ENCODE data around the gene OSBPL9. TPM values are rescaled to one million over a fixed set of nuclear protein-coding genes. Genes with fewer than 3 reads are reported as not detected.
"Not testable (repeated sequence)": the region's sequence is repeated elsewhere in the genome, so short reads cannot be mapped to it uniquely, and the experiment has no call there.

The OSBPL9 gene
- total RNA-seq, 2 experiments from 2014 or later, result 35.6 to 36.5 TPM

DNA sequence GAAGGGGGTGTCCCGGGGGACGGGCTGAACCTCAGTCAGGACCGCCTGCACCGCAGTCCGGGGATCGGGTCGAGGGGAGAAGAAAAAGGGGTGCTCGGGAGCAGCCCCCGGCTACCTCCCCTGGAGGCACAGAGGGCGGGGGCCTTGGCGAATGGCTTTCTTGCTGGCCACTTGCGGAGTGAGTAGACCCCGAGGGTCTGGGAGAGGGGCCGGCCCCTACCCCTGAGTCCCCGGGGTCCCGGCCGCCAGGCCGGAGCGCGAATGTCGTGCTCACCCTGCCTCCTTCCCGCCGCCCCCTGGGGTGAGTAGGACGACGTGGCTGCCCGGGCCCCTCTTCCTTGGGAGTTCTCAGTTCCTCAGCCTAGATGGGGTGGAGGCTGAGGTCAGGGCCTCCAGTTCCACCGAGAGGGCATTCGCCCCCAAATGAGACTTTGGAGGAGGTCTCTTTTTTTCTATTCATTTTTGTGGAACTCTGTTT, 113.0 kb downstream of the OSBPL9 start:
- Mint-ChIP-seq H3K36me3 (ENCODE audit: low read depth) (no peaks in the 10 kb centered on the region), H3K27ac (peak overlapping the region; percentile 87), H3K4me3 (peak overlapping the region; percentile 95), H3K9me3 (no peaks in the 10 kb centered on the region), H3K4me1 (ENCODE audit: low read depth) (peaks cover 64% of the 10 kb centered on the region), H3K27me3 (no peaks in the 10 kb centered on the region)
- Histone ChIP-seq H3K9me3 (ENCODE audit: control insufficient read depth in 1 of 2, insufficient read depth in 1 of 2, low read length in 2 of 2) (no peaks in the 10 kb centered on the region), H3K4me1 (ENCODE audit: insufficient read depth, low read length) (peaks cover 25% of the 10 kb centered on the region), H3K27ac (ENCODE audit: low read depth in 1 of 2, low read length in 2 of 2) (peak overlapping the region; percentile 71 to 76), H3K4me3 (ENCODE audit: low read length) (peak overlapping the region; percentile 92), H3K36me3 (ENCODE audit: insufficient read depth, low read length) (no peaks in the 10 kb centered on the region), H3K27me3 (ENCODE audit: control insufficient read depth in 1 of 2, insufficient read depth in 2 of 2, low read length in 2 of 2) (no peaks in the 10 kb centered on the region)
- intact Hi-C loops (cut with DNase I, micrococcal nuclease), result loop anchor here in 1 of 2 experiments (2.0 to 5.0 kb wide), 3 partner anchors 113 to 1287 kb away; partner anchors contain the start of genes NRDC and OSBPL9
- ATAC-seq (ENCODE audit: poor library complexity) (peak; percentile 5), DNase-seq (peak in 1 of 14 experiments; percentile 21)
- TF ChIP-seq, protein P1, sequence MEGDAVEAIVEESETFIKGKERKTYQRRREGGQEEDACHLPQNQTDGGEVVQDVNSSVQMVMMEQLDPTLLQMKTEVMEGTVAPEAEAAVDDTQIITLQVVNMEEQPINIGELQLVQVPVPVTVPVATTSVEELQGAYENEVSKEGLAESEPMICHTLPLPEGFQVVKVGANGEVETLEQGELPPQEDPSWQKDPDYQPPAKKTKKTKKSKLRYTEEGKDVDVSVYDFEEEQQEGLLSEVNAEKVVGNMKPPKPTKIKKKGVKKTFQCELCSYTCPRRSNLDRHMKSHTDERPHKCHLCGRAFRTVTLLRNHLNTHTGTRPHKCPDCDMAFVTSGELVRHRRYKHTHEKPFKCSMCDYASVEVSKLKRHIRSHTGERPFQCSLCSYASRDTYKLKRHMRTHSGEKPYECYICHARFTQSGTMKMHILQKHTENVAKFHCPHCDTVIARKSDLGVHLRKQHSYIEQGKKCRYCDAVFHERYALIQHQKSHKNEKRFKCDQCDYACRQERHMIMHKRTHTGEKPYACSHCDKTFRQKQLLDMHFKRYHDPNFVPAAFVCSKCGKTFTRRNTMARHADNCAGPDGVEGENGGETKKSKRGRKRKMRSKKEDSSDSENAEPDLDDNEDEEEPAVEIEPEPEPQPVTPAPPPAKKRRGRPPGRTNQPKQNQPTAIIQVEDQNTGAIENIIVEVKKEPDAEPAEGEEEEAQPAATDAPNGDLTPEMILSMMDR (IDR thresholded peaks at IDR 0.05), result no peak
- CTCF ChIA-PET, result interaction anchor here (0.9 to 1.4 kb wide), 2 partner anchors 9 to 131 kb away, joined by 4 read pairs; no protein-coding TSS in a partner anchor
- POLR2A ChIA-PET, result interaction anchor here (0.8 to 1.9 kb wide), 7 partner anchors 11 to 326 kb away, joined by 3 to 6 read pairs (median 4); partner anchors contain the start of genes EPS15 and NRDC

DNA sequence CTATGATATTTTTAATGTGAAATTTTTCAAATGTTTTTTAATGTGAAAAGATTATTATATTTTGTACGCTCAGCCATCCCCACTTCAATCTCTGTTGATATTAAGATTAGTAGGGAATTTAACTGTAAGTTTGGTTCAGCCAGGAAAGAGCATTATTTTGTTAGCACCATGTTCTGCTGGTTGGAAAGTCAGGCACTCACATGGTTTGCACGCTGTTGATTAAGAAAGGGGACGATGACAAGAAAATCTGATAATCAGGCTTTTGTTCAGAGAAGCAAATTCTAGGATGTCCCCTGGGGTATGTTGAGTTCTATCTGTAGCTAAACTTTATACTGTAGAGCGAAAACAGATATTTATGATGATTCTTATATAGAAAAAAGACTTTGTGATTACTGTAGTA, 115.1 kb downstream of the OSBPL9 start:
- Histone ChIP-seq H3K9me3 (ENCODE audit: control insufficient read depth in 1 of 2, insufficient read depth in 1 of 2, low read length in 2 of 2) (no peaks in the 10 kb centered on the region), H3K27me3 (ENCODE audit: control insufficient read depth in 1 of 2, insufficient read depth in 2 of 2, low read length in 2 of 2) (no peaks in the 10 kb centered on the region), H3K4me1 (ENCODE audit: insufficient read depth, low read length) (peaks cover 32% of the 10 kb centered on the region), H3K36me3 (ENCODE audit: insufficient read depth, low read length) (no peaks in the 10 kb centered on the region), H3K27ac (ENCODE audit: low read depth in 1 of 2, low read length in 2 of 2) (no peak overlapping the region), H3K4me3 (ENCODE audit: low read length) (no peak overlapping the region)
- H3K36me3 Mint-ChIP-seq (ENCODE audit: low read depth), result no peaks in the 10 kb centered on the region
- peak overlapping the region; percentile 37 for H3K27ac Mint-ChIP-seq
- DNase-seq (no peak), ATAC-seq (ENCODE audit: poor library complexity) (no peak)
- intact Hi-C loops (cut with DNase I, micrococcal nuclease), result loop anchor here in 1 of 2 experiments (2.0 to 5.0 kb wide), 2 partner anchors 115 to 145 kb away; partner anchors contain the start of genes NRDC and OSBPL9
- CTCF ChIA-PET, result no interaction called here
- H3K9me3 Mint-ChIP-seq, result no peaks in the 10 kb centered on the region
- H3K4me3 Mint-ChIP-seq, result peak overlapping the region; percentile 15
- H3K4me1 Mint-ChIP-seq (ENCODE audit: low read depth), result peaks cover 84% of the 10 kb centered on the region
- POLR2A ChIA-PET, result no interaction called here
- TF ChIP-seq, protein P1 (IDR thresholded peaks at IDR 0.05), result no peak
- no peaks in the 10 kb centered on the region for H3K27me3 Mint-ChIP-seq

DNA sequence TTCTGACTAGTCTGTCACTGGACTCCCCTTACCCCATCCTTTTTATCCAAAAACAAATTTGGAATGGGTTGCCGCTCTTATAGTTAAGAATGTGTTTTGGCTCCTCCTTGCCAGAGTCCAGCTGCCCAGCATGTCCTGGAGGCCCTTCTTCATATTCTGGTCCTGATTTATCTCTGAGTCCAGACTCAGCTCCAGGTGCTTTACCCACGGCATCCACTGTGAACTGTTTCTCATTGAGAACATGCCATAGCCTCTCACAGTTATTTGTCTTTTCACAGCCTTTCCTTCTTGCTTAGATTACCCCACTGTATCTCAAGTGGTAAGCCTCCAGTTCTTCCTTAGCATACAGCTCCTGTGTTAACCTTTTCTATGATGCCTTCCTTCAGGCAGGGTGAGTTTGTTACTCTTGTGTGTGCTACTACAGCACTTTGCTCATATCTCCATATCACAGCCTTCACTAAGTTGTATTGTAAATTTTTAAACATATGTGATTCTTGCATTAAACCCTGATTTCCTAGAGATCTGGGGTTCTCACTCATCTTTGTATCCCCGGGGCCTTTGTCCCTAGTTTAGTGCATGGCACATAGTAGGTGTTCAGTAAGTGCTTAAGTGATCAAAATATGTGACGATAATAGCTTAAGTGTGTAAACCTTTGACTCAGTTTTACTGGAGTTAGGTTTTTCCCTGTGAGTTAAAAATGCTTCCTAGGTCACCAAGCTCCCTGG, 116.0 kb downstream of the OSBPL9 start:
- Histone ChIP-seq H3K4me1 (ENCODE audit: insufficient read depth, low read length) (peaks cover 32% of the 10 kb centered on the region), H3K9me3 (ENCODE audit: control insufficient read depth in 1 of 2, insufficient read depth in 1 of 2, low read length in 2 of 2) (no peaks in the 10 kb centered on the region), H3K27me3 (ENCODE audit: control insufficient read depth in 1 of 2, insufficient read depth in 2 of 2, low read length in 2 of 2) (no peaks in the 10 kb centered on the region), H3K27ac (ENCODE audit: low read depth in 1 of 2, low read length in 2 of 2) (no peak overlapping the region), H3K4me3 (ENCODE audit: low read length) (no peak overlapping the region), H3K36me3 (ENCODE audit: insufficient read depth, low read length) (no peaks in the 10 kb centered on the region)
- intact Hi-C loops (cut with DNase I, micrococcal nuclease), result loop anchor here in 1 of 2 experiments (5.0 kb wide), 1 partner anchor 144 kb away; the partner anchor contains the start of gene NRDC
- peak overlapping the region; percentile 37 for H3K27ac Mint-ChIP-seq
- TF ChIP-seq, protein P1 (IDR thresholded peaks at IDR 0.05), result no peak
- ATAC-seq (ENCODE audit: poor library complexity) (no peak), DNase-seq (no peak)
- H3K36me3 Mint-ChIP-seq (ENCODE audit: low read depth), result no peaks in the 10 kb centered on the region
- H3K9me3 Mint-ChIP-seq, result no peaks in the 10 kb centered on the region
- ChIA-PET CTCF (no interaction called here), POLR2A (interaction anchor here (1.1 kb wide), 1 partner anchor 16 kb away, joined by 3 read pairs; no protein-coding TSS in a partner anchor)
- H3K27me3 Mint-ChIP-seq, result no peaks in the 10 kb centered on the region
- H3K4me3 Mint-ChIP-seq, result peak overlapping the region; percentile 26
- H3K4me1 Mint-ChIP-seq (ENCODE audit: low read depth), result peaks cover 85% of the 10 kb centered on the region

DNA sequence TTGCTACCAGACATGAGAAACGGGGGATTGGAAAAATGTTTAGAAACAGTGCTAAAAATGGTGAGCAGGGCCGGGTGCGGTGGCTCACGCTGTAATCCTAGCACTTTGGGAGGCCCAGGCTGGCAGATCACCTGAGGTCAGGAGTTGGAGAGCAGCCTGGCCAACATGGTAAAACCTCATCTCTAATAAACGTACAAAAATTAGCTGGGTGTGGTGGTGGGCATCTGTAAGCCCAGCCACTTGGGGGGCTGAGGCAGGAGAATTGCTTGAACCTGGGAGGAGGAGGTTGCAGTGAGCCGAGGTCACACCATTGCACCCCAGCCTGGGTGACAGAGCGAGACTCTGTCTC, 116.5 kb downstream of the OSBPL9 start:
- DNase-seq; H3K27ac Mint-ChIP-seq; H3K4me3 ChIP-seq (ENCODE audit: low read length); H3K27me3 ChIP-seq (ENCODE audit: control insufficient read depth in 1 of 2, insufficient read depth in 2 of 2, low read length in 2 of 2); H3K27me3 Mint-ChIP-seq; CTCF ChIA-PET; H3K9me3 ChIP-seq (ENCODE audit: control insufficient read depth in 1 of 2, insufficient read depth in 1 of 2, low read length in 2 of 2); H3K4me3 Mint-ChIP-seq; H3K36me3 ChIP-seq (ENCODE audit: insufficient read depth, low read length); H3K36me3 Mint-ChIP-seq (ENCODE audit: low read depth); H3K9me3 Mint-ChIP-seq; H3K27ac ChIP-seq (ENCODE audit: low read depth in 1 of 2, low read length in 2 of 2); ATAC-seq (ENCODE audit: poor library complexity): not testable (repeated sequence)
- POLR2A ChIA-PET, result interaction anchor here (1.1 kb wide), 1 partner anchor 16 kb away, joined by 3 read pairs; no protein-coding TSS in a partner anchor
- peaks cover 29% of the 10 kb centered on the region for H3K4me1 ChIP-seq (ENCODE audit: insufficient read depth, low read length)
- intact Hi-C loops (cut with DNase I, micrococcal nuclease), result loop anchor here in 1 of 2 experiments (5.0 kb wide), 1 partner anchor 144 kb away; the partner anchor contains the start of gene NRDC
- H3K4me1 Mint-ChIP-seq (ENCODE audit: low read depth), result peaks cover 84% of the 10 kb centered on the region

All from CD4-positive, alpha-beta T cell (primary cell).